HCT116 (cell line): ENCODE results near the gene UGT1A9. TPM values are rescaled to one million over a fixed set of nuclear protein-coding genes. Genes with fewer than 3 reads are reported as not detected.

ENCODE experiments used
- ATAC-seq: fragments of 200-7000 bp; cut with Tn5 transposase; 2 replicates; pipeline ENCODE4 v1.9.1; 2020; ENCODE audit warnings: mild to moderate bottlenecking, moderate library complexity
- BruUV-seq: library from RNA; stranded (reverse); fragments of 400-500 nt; replicated peaks from 2 replicates; lab custom pipeline; 2021; lab: Mats Ljungman, UMichigan
- CTCF ChIA-PET: fragments of 300-600 bp; sonication (Branson Sonifier 250); formaldehyde crosslinking; loops from one replicate; lab custom pipeline; 2021; ENCODE audit warnings: antibody characterized with exemption; lab: Charles Lee
- POLR2A ChIA-PET: fragments of 300-600, 350-600 bp; sonication (Branson Sonifier 250); formaldehyde crosslinking; loops from one replicate; lab custom pipeline; 2021; ENCODE audit warnings: antibody characterized with exemption; lab: Charles Lee
- RAD21 ChIA-PET, 2 experiments: fragments of 300-600 bp; sonication (Branson Sonifier 250); formaldehyde crosslinking; loops; one replicate each; lab custom pipeline; 2023; ENCODE audit warnings: low total read pairs in 2 of 2; ENCODE audit not compliant: uncharacterized antibody in 2 of 2, unreplicated experiment in 2 of 2, low non-redundant PET in 1 of 2; lab: Charles Lee
- DNase-seq: peaks from one replicate; pipeline ENCODE4 v3.0.0-alpha.2; 2010; ENCODE audit warnings: low read depth, low spot score
- H2AFZ ChIP-seq: fragments of 200-600 bp; shearing (Covaris generic), sonication (generic); 2 replicates; pipeline ENCODE4 v1.6.1; 2017; ENCODE audit warnings: low read depth, mixed run types, mixed read lengths, antibody characterized with exemption, low read length; ENCODE audit not compliant: poor library complexity, severe bottlenecking
- H3K27ac ChIP-seq: 2 replicates; pipeline ENCODE4 v1.5.1; 2012; ENCODE audit warnings: low read depth, low read length
- H3K27me3 ChIP-seq: fragments of 200-600 bp; sonication (generic); 2 replicates; pipeline ENCODE4 v1.6.1; 2016; ENCODE audit warnings: mixed run types, low read length, mixed read lengths; ENCODE audit not compliant: insufficient read depth
- H3K36me3 ChIP-seq, 2 experiments: fragments of 200-500 bp in 1 of 2; fragments of 200-600 bp in 1 of 2; sonication (Bioruptor generic) in 1 of 2; sonication (generic) in 1 of 2; 2 replicates each; pipeline versions ENCODE4 v1.5.1 to v1.6.1; 2014 to 2016; ENCODE audit warnings: low read length in 2 of 2, inconsistent platforms in 1 of 2, mixed read lengths in 1 of 2, mixed run types in 1 of 2; ENCODE audit not compliant: insufficient read depth in 2 of 2, control insufficient read depth in 1 of 2
- H3K4me1 ChIP-seq, 2 experiments: fragments of 200-600 bp in 1 of 2; sonication (generic) in 1 of 2; 2 replicates each; pipeline versions ENCODE4 v1.5.1 to v1.6.1; 2012 to 2017; ENCODE audit warnings: low read length in 2 of 2, inconsistent platforms in 1 of 2, mild to moderate bottlenecking in 1 of 2, mixed read lengths in 1 of 2, mixed run types in 1 of 2, moderate library complexity in 1 of 2; ENCODE audit not compliant: insufficient read depth in 2 of 2, control insufficient read depth in 1 of 2
- H3K4me2 ChIP-seq: fragments of 200-600 bp; sonication (generic); 2 replicates; pipeline ENCODE4 v1.6.1; 2017; ENCODE audit warnings: mixed run types, low read length, mixed read lengths
- H3K4me3 ChIP-seq, 2 experiments: fragments of 200-600 bp in 1 of 2; sonication (generic) in 1 of 2; replicated peaks in 1 of 2; 2 replicates each; pipeline ENCODE4 v1.5.1; 2011 to 2016; ENCODE audit warnings: low read length in 2 of 2, control low read depth in 1 of 2, low read depth in 1 of 2, mild to moderate bottlenecking in 1 of 2, mixed read lengths in 1 of 2, mixed run types in 1 of 2
- H3K79me2 ChIP-seq: fragments of 200-600 bp; sonication (generic); 2 replicates; pipeline ENCODE4 v1.6.1; 2017; ENCODE audit warnings: mild to moderate bottlenecking, mixed run types, low read length, moderate library complexity, mixed read lengths; ENCODE audit not compliant: insufficient read depth
- H3K9ac ChIP-seq: fragments of 200-600 bp; sonication (generic); 2 replicates; pipeline ENCODE4 v1.6.1; 2016; ENCODE audit warnings: low read length, mixed read lengths
- H3K9me2 ChIP-seq: fragments of 200-600 bp; sonication (generic), shearing (Covaris generic); 2 replicates; pipeline ENCODE4 v1.6.1; 2017; ENCODE audit warnings: mixed run types, mild to moderate bottlenecking, moderate library complexity; ENCODE audit not compliant: insufficient read depth
- H3K9me3 ChIP-seq, 2 experiments: fragments of 200-500 bp in 1 of 2; fragments of 200-600 bp in 1 of 2; sonication (Bioruptor generic) in 1 of 2; sonication (generic) in 1 of 2; 2 replicates each; pipeline ENCODE4 v1.6.1; 2014 to 2017; ENCODE audit warnings: low read length in 2 of 2, mixed read lengths in 2 of 2, inconsistent platforms in 1 of 2, low read depth in 1 of 2, mild to moderate bottlenecking in 1 of 2, mixed run types in 1 of 2, moderate library complexity in 1 of 2; ENCODE audit not compliant: control insufficient read depth in 1 of 2, insufficient read depth in 1 of 2
- H4K20me1 ChIP-seq: fragments of 200-600 bp; sonication (generic), shearing (Covaris generic); 2 replicates; pipeline ENCODE4 v1.6.1; 2017; ENCODE audit warnings: mixed run types, mild to moderate bottlenecking, moderate library complexity; ENCODE audit not compliant: insufficient read depth
- CBX3 ChIP-seq: IDR thresholded peaks from 2 replicates; pipeline ENCODE4 v1.6.1; 2012; ENCODE audit warnings: low read depth
- ELF1 ChIP-seq: IDR thresholded peaks from 2 replicates; pipeline ENCODE4 v1.6.1; 2012; ENCODE audit warnings: low read depth, borderline replicate concordance
- EZH2 ChIP-seq: fragments of 200-600 bp; sonication (generic); IDR thresholded peaks from 2 replicates; pipeline ENCODE4 v1.6.1; 2017; ENCODE audit warnings: antibody characterized with exemption, mixed run types
- EZH2phosphoT487 ChIP-seq: fragments of 200-600 bp; IDR thresholded peaks from 2 replicates; pipeline ENCODE4 v1.6.1; 2018; ENCODE audit warnings: antibody characterized with exemption, borderline replicate concordance
- FOSL1 ChIP-seq: IDR thresholded peaks from 2 replicates; pipeline ENCODE4 v1.6.1; 2012; ENCODE audit warnings: low read depth
- JUND ChIP-seq: IDR thresholded peaks from 2 replicates; pipeline ENCODE4 v1.6.1; 2012
- POLR2A ChIP-seq: IDR thresholded peaks from 2 replicates; pipeline ENCODE4 v1.7.0; 2011; ENCODE audit warnings: borderline replicate concordance; ENCODE audit not compliant: insufficient read depth, insufficient read length; ENCODE audit errors: extremely low read depth
- POLR2AphosphoS5 ChIP-seq: IDR thresholded peaks from 2 replicates; pipeline ENCODE4 v1.6.1; 2011; ENCODE audit warnings: mild to moderate bottlenecking, low read depth, low read length, moderate library complexity
- RAD21 ChIP-seq: IDR thresholded peaks from 2 replicates; pipeline ENCODE4 v1.6.1; 2012; ENCODE audit warnings: low read depth, mild to moderate bottlenecking
- SIN3A ChIP-seq: IDR thresholded peaks from 2 replicates; pipeline ENCODE4 v1.6.1; 2012; ENCODE audit warnings: low read depth
- SP1 ChIP-seq: IDR thresholded peaks from 2 replicates; pipeline ENCODE4 v1.6.1; 2012; ENCODE audit warnings: low read depth
- SRF ChIP-seq: IDR thresholded peaks from 2 replicates; pipeline ENCODE4 v1.6.1; 2012; ENCODE audit warnings: low read depth
- TCF7L2 ChIP-seq: IDR thresholded peaks from 2 replicates; pipeline ENCODE4 v1.7.0; 2011; ENCODE audit warnings: borderline replicate concordance, inconsistent platforms; ENCODE audit not compliant: insufficient read depth, insufficient read length; ENCODE audit errors: extremely low read depth
- YY1 ChIP-seq: IDR thresholded peaks from 2 replicates; pipeline ENCODE4 v1.6.1; 2011; ENCODE audit warnings: low read length, low read depth, moderate library complexity, mild to moderate bottlenecking; ENCODE audit not compliant: insufficient replicate concordance; ENCODE audit errors: extremely low read depth
- ZFX ChIP-seq: fragments of 450-650 bp; IDR thresholded peaks from 2 replicates; pipeline ENCODE4 v1.6.1; 2017
- intact Hi-C: fragments of 100-400 bp; cut with micrococcal nuclease; formaldehyde crosslinking; loops from 2 replicates; pipeline ENCODE4 v1.10.0; 2022
- total RNA-seq: library from RNA; stranded (reverse); gene quantifications from one replicate; pipeline ENCODE4 v1.2.1, GENCODE V29; 2021; ENCODE audit not compliant: unreplicated experiment
- TF ChIP-seq, protein P1 (sequence below): IDR thresholded peaks from 2 replicates; pipeline ENCODE4 v1.6.1; 2011; ENCODE audit warnings: mild to moderate bottlenecking, low read length, moderate library complexity; ENCODE audit not compliant: insufficient replicate concordance; ENCODE audit errors: extremely low read depth
- TF ChIP-seq, protein P2 (sequence below): IDR thresholded peaks from 2 replicates; pipeline ENCODE4 v1.6.1; 2012; ENCODE audit warnings: low read depth

The UGT1A9 gene
- total RNA-seq, 1 experiment from 2014 or later, result not detected

GRCh38 chr2:233773854-233774253 lies 102.2 kb downstream of the UGT1A9 start:
- ATAC-seq, result no peak
- no peak overlapping the region for H3K27ac ChIP-seq
- H3K4me2 ChIP-seq, result no peak overlapping the region
- no peaks in the 10 kb centered on the region for H4K20me1 ChIP-seq
- ChIA-PET POLR2A (no interaction called here), RAD21 (no interaction called here)
- no peak overlapping the region for H2AFZ ChIP-seq
- H3K36me3 ChIP-seq, result no peaks in the 10 kb centered on the region
- H3K4me1 ChIP-seq, result no peaks in the 10 kb centered on the region
- no peaks in the 10 kb centered on the region for H3K9me2 ChIP-seq
- intact Hi-C loops, result no loop called here
- H3K9me3 ChIP-seq, result no peaks in the 10 kb centered on the region
- H3K27me3 ChIP-seq, result no peaks in the 10 kb centered on the region
- no TSS peak for BruUV-seq
- H3K9ac ChIP-seq, result no peak overlapping the region
- TF ChIP-seq ELF1 (no peak), CBX3 (no peak)
- TF ChIP-seq, all 23 proteins: peak for 0
- Histone ChIP-seq H3K79me2 (no peaks in the 10 kb centered on the region), H3K4me3 (no peak overlapping the region)
- CTCF ChIA-PET, result no interaction called here
- no peak for DNase-seq

- POLR2A ChIA-PET, result no interaction called here
- H2AFZ ChIP-seq, result no peak overlapping the region
- H3K9me3 ChIP-seq, result no peaks in the 10 kb centered on the region
- no peak for DNase-seq
- H3K4me1 ChIP-seq, result no peaks in the 10 kb centered on the region
- TF ChIP-seq, protein P1, sequence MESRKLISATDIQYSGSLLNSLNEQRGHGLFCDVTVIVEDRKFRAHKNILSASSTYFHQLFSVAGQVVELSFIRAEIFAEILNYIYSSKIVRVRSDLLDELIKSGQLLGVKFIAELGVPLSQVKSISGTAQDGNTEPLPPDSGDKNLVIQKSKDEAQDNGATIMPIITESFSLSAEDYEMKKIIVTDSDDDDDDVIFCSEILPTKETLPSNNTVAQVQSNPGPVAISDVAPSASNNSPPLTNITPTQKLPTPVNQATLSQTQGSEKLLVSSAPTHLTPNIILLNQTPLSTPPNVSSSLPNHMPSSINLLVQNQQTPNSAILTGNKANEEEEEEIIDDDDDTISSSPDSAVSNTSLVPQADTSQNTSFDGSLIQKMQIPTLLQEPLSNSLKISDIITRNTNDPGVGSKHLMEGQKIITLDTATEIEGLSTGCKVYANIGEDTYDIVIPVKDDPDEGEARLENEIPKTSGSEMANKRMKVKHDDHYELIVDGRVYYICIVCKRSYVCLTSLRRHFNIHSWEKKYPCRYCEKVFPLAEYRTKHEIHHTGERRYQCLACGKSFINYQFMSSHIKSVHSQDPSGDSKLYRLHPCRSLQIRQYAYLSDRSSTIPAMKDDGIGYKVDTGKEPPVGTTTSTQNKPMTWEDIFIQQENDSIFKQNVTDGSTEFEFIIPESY, result no peak
- no peak for TF ChIP-seq SIN3A
- no peak for TF ChIP-seq RAD21
- no peak for TF ChIP-seq SP1
- no peak for TF ChIP-seq CBX3
- no peak for TF ChIP-seq ELF1
- no peak for TF ChIP-seq YY1
- no peak for TF ChIP-seq EZH2
- TF ChIP-seq POLR2AphosphoS5, result no peak
- TF ChIP-seq POLR2A, result no peak
- TF ChIP-seq JUND, result no peak
- TF ChIP-seq EZH2phosphoT487, result no peak
- no peak for TF ChIP-seq TCF7L2
- TF ChIP-seq, protein P2, sequence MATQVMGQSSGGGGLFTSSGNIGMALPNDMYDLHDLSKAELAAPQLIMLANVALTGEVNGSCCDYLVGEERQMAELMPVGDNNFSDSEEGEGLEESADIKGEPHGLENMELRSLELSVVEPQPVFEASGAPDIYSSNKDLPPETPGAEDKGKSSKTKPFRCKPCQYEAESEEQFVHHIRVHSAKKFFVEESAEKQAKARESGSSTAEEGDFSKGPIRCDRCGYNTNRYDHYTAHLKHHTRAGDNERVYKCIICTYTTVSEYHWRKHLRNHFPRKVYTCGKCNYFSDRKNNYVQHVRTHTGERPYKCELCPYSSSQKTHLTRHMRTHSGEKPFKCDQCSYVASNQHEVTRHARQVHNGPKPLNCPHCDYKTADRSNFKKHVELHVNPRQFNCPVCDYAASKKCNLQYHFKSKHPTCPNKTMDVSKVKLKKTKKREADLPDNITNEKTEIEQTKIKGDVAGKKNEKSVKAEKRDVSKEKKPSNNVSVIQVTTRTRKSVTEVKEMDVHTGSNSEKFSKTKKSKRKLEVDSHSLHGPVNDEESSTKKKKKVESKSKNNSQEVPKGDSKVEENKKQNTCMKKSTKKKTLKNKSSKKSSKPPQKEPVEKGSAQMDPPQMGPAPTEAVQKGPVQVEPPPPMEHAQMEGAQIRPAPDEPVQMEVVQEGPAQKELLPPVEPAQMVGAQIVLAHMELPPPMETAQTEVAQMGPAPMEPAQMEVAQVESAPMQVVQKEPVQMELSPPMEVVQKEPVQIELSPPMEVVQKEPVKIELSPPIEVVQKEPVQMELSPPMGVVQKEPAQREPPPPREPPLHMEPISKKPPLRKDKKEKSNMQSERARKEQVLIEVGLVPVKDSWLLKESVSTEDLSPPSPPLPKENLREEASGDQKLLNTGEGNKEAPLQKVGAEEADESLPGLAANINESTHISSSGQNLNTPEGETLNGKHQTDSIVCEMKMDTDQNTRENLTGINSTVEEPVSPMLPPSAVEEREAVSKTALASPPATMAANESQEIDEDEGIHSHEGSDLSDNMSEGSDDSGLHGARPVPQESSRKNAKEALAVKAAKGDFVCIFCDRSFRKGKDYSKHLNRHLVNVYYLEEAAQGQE, result no peak
- TF ChIP-seq FOSL1, result no peak
- no peak for TF ChIP-seq ZFX
- TF ChIP-seq SRF, result no peak
- TF ChIP-seq, all 23 proteins: peak for 0
- BruUV-seq, result no TSS peak
- Histone ChIP-seq H3K36me3 (no peaks in the 10 kb centered on the region), H3K27me3 (no peaks in the 10 kb centered on the region), H3K27ac (no peak overlapping the region), H3K9me2 (no peaks in the 10 kb centered on the region), H3K4me3 (no peak overlapping the region), H3K4me2 (no peak overlapping the region), H4K20me1 (no peaks in the 10 kb centered on the region), H3K79me2 (no peaks in the 10 kb centered on the region), H3K9ac (no peak overlapping the region)
- ChIA-PET RAD21 (no interaction called here), CTCF (no interaction called here)
- no peak for ATAC-seq
- intact Hi-C loops, result no loop called here
These were observed 103.7 kb downstream of the UGT1A9 start for GRCh38 chr2:233775414-233775813.
